Measurements from ENCODE around the gene NOTUM. TPM values are rescaled to one million over a fixed set of nuclear protein-coding genes. Genes with fewer than 3 reads are reported as not detected.

NOTUM gene
- total RNA-seq: not detected

DNA sequence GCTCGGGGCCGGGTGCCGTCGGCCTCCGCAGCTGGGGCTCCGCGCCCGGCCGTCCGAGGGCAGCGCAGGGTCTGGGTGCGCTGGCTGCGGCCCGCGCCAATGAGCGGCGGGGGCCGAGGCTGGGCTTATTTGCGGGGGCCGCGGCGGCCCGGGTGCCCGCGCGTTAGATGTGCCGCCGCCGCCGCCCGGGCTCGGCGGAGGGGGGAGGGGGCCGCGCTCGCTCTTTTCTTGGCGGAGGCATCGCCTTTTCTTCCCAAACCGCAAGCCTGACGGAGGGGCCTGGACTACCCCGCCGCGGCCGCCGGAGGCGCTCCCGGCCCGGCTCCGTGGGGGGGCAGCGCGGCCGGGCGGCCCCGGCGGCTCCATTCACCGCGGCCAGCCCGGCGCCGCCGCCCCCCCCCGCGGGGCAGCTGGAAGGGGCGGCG lies at the start of gene NOTUM:
NOTUM (minus strand) TSS at position 101 of the 425 bp plus-strand sequence. CDS start 278 bp downstream, outside the sequence.
- no peak for ATAC-seq

DNA sequence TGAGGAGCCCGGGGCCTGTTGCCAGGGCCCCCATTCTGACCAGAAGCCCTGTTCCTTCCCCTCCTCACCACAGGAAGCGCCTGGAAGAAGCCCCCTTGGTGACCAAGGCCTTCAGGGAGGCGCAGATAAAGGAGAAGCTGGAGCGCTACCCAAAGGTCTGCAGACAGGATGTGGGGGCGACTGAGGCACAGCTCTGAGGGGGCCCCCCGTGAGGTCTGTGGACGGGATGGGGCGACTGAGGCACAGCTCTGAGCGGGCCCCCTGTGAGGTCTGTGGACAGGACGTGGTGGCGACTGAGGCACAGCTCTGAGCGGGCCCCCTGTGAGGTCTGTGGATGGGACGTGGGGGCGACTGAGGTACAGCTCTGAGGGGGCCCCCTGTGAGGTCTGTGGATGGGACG lies 48.4 kb upstream of the NOTUM start:
- ATAC-seq: no peak

DNA sequence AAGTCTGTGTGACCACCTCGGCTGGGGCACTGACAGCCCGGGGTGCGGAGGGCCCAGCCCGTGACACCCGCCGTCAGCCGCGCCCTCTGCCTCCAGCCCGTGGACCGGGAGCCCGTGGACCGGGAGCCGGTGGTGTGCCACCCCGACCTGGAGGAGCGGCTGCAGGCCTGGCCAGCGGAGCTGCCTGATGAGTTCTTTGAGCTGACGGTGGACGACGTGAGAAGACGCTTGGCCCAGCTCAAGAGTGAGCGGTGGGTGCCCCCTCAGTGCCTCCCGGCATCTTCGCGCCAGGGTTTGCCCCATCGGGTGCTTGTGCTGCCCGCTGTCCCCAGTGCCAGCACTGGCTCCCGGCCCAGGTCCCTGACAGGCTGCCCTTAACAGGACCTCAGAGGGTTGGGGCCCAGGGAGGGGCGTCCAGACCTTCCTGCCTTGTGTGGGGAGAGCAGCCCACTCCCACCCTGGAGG lies 48.0 kb upstream of the NOTUM start:
- ATAC-seq: no peak

DNA sequence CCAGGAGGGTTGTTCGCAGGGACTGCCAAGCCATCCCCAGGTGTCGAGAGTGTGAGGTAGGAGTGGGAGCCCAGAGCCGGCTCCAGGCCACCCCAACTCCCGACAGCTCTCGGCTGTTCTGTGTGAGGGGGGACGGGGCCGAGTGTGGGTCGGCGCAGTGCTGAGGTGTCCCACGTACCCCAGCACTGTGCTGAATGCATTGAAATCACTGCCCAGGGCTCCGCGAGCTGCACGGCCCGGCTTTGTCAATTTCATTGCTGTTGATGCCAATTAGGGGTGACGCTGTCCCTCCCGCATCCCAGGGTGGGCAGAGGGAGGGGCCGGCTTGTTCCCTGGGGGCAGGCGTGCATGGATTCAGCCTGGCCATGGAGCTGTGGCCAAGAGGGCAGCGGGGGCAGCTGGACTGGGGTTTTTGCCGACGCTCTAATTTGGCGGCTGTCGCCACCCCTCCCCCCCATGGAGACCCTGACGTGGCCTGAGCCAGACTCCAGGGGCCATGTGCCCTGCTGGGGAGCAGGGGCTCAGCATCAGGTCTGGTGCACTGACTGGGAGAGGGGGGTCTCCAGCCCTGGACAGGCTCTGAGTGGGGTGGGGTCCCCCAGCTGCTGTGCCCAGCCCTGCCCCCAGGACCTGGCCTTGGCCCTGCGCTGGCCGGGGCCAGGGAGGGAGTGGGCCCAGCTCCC lies 47.4 kb upstream of the NOTUM start:
- no peak for ATAC-seq

DNA sequence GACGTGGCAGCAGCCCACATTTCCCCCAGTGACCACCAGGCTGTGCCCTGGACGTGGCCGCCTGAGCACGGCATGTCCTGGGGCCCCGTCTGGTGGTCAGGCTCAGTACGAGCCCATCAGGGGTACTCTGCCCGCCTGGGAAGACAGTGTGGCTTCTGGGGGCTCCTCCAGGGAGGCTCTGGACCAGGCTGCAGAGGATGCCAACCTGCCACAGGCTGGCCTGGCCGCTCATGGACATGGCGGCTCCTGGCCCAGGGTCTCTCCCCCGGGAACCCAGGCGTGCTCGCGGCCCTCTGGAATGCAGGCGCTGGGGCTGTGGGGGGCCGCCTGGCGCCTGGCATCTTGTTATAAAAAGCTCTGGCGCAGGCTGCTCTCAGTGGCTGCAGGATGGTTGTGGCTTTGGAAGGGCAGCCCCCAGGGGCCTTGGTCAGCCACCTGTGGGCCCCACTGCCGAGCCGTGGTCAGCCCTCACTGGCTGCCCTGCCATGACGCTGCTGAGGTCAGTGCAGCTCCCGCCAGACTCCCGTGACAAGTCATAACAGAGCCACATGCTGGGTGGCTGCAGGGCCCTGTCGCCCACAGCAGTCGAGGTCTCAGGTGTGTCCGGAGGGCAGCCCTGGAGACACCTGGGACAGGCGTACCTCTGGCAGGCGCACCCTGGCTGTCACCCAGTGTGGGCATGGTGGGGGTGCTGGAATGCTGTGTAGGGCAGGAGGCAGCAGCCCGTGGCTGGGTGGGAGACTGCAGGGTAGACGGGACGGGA lies 46.7 kb upstream of the NOTUM start:
- ATAC-seq: no peak

DNA sequence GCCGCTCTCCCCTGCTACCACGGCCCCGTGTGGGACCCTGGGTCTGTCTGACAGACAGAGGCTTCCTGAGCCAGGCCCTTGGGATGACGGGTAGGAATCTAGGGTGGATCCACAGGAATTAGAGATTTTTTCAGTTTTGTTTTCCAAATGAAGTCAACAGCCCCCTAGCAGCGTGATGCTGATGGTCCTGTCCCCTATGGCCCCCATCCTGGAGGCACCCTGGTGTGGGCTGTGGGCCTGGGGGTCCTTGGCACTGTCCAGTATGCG lies 46.2 kb upstream of the NOTUM start:
- ATAC-seq: no peak

DNA sequence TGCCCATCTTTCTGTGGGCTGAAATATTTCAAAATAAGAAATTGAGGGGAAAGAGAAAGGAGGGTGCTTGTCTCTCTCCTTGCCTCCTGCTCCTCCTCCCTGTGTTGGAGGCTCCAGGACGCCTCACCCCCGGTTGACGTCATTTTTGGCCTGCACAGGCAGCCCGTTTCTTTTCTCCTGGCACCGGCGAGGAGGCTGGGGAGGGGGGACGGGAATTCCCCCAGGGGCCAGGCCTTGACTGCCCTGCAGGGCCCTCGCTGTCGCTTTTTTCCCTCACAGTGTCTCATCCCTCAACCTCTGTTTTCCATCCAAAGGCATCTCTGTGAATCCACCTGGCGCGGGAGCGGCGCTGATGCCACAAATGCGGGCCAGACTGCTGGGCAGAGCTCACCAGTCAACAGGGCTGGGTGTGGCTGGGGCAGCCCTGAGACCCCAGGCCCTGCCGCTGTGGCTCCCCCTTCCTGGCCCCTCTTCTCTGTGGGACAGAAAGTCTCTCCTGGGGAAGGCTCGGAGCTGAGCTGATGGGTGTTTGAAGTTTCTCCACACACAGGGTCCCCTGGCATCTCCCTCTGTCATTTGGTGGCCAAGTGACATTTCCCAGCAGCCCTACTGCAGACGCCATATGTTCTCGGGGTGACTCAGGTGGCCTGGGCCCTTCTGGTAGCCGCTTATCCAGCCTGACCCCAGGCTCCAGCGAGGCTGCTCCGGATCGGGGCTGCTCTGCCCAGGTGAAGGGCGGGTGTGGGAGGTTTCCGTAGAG lies 45.7 kb upstream of the NOTUM start:
- ATAC-seq: no peak

DNA sequence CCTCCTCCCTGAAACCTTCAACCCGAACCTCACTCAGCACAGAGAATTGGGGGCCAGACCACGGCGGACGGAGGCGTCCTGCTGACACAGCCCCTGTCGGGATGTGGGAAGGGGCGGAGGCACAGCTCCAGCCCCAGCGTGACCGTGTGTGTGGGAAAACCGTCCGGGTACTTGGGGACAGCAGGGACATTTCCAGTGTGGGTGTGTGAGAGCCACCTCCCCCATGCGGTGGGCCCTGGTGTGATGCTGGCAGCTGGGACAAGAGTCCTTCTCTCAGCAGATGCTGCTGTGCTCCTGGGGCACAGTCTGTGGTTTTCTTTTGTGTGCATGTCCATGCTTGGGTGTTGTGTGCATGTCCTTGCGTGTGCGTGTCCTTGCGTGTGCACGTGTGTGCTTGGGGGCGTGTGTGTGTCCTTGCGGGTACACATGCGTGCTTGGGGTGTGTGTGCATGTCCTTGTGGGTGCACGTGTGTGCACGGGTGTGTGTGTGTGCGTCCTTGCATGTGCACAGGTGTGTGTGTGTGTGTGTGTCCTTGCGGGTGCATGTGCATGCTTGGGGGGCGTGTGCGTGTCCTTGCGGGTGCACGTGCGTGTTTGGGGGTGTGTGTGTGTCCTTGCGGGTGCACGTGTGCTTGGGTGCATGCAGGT lies 44.8 kb upstream of the NOTUM start:
- no peak for ATAC-seq

DNA sequence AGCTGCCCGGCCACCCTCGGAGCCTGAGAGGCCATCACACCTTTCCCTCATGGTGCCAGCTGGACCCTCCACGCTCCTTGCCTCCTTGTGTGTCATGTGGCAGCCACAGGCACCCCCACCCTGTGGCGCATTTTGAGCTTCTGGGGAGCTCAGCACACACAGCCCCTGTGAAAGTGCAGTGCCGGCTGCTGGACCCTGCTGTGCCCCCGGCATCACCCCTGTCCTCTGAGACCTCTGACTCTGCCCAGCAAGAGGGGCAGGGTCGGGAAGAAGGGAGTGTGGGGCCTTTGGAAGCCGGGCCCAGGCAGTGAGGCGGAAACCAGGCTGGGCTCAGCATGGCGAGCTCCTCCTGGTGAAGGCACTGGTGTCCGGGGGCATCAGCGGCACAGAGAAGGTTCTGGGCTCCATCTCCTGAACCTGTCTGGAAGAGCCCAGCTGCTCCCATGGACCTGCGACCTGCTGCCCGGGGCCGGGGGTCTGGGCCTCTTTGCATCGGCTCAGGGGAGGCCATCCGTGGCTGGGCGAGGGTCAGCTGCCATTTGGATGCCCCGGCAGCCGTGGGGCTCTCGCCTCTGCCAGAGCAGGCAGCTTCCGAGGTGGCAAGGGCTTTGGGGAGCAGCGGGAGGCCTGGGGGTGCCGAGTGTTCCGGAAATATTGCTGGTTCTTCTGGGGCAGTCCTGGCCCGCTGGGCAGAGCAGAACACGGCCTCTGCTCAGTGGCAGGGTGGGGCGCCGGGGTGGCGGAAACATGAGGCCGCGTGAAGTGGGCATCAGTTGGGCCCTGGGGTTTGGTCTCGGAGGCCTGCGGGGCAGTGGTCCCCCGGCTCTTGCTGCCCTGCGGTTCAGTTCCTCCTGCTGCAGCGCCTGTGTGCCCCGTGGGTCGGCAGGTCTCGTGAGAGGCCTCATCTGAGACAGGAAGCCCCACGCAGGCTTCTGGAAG lies 43.8 kb upstream of the NOTUM start:
- no peak for ATAC-seq

DNA sequence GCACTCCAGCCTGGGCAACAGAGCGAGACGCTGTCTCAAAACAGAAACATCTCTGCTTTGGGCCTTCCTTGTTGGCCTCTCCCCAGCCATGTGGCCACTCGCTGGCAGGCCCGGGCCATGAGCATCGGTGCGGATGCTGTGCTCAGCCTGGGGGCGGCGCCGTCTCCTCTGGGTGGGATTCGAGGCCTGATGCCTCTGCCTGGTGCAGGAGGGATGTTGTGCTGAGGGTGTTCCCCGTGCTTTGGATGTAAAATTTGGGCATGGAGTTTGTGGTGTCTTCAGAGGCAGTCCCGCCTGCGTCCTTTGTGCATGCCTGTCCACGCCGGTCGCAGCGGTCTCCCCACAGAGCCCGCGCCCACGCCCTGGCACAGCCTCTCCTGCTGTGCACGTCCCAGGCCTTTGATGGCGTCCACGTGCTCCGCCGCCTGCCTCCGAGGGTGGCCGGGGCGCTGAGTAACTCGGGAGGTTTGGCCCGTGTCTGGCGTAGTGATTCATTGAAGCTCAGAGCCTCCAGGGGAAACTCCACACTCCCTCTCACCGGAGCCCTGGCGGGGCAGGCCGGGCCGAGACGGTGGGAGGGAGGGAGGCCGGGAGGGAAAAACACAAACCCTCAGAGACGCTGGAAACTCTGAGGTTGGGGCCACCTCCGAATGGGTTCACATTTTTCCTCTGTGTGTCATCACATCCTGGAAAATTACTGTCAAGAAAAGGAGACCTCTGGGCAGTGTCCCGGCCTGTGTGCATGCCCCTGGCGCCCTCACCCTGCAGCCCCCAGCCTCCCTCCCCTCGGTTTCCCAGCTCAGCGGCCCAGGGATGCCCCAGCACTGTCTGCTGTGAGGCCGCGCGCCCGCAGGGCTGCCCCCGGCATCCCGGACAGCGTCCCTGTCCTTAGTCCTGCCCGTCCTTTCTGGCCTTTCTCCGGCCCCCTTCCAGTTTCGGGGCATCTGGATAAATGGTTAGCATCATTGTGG lies 42.7 kb upstream of the NOTUM start:
- ATAC-seq: peak; percentile 87

DNA sequence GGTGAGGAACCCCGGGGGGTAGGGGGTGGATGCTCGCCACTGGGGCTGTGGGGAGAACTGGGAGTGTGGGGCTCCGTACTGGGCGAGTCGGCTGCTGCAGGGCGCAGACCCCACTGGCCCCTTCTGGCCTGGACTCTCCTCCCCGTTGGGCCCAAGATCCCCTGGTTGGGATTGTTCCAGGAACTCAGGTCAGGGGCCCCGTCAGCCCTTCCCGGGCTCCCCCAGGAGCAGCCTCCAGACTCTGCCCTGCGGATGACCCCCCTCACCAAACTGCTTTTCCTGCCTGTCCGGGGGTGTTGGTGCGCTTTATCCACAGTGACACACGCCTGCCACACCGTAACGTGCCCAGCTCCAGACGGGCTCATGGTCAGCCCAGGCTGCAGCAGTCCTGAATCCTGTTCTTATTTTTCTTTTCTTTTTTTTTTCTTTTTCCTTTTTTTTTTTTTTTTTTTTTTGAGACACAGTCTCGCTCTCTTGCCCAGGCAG lies 40.6 kb upstream of the NOTUM start:
- ATAC-seq: no peak

DNA sequence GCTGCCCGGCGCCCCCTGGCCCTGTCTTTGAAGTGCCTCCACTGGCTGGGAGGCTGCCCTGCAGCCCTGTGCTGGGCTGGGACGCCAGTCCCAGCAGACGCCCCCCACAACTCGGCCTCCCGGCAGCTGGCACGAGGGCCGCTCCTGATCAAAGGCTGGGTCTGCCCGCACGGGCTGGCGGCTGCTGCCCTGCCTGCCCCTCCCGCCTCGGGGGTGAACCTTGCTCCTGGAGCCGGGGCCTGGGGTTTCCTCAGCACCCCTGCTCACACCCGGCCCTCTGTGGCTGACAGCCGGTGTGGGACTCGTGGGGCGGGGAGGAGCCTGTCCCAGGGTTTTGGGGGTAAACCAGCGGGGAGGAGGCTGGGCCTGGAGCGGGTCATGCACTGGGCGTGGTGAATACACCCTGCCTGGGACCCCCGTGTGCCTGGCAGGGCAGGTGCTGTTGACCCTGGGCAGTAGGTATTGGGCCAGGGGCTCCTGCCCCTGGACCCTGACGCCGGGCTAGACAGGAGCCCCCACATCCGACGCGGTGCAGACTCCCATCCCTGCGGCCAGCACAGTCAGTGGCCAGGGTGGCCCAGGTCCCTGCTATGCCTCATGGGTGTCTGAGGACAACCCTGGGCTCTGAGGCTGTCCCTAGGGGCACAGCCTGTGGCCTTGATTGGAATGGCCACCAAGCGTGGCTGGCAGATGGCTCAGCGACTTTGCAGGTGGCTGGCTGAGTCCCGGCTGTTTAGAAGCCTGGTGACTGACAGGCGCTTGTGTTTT lies 40.0 kb upstream of the NOTUM start:
- ATAC-seq: no peak

DNA sequence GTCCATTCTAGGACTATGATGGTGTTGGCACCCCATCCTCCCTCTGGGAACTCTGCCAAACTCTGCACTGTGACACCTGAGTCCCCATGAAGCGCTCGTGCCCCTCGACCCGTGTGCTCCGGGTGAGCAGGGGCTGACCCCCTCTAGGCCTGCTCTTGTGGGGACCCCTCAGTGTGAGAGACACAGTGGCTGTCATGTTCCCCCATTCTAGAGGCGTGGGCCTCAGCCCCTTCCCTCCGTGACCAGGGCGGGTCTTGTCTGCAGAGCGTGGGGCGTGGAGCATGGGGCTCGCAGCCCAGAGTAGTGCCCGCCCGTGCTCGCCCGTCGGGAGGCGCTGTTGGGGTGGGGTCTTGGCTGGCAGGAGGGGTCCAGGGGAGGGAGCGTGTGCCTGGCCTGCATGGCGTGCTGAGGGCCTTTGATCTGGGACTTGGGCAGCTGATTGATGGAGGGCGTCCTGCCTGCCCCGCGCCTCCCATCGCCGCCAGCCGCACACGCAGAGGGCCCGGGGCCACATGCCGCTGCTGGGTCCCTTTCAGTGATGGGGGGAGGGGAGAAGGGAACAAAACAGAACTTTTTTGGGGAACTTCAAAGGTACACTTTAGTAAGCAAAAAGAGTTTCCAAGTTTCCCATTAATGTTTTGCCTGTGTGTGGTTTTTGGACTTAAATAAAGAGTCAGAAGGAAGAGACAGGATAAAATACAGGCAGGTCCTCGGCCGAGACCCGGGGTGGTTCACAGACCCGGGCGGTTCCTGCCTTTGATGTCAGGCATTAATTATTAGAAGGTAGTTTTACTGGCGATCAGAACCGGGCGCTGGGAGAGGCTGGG lies 39.2 kb upstream of the NOTUM start:
- no peak for ATAC-seq

DNA sequence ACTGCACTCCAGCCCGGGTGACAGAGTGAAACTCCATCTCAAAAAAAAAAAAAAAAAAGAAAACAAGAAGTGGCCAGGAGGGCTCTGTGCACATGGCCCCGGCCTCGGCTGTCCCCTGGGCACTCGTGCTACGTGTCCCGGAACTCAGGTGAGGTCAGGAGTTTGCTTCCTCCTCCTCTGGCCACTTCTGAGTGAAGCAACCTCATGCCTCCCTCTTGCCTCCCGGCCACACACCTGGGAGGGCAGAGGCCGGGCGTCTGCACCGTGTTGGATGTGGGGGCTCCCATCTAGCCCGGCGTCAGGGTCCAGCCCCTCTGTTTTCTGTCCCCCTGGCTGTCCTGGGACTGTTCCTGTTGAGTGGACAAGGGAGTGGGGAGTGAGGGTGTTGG lies 38.6 kb upstream of the NOTUM start:
- no peak for ATAC-seq

DNA sequence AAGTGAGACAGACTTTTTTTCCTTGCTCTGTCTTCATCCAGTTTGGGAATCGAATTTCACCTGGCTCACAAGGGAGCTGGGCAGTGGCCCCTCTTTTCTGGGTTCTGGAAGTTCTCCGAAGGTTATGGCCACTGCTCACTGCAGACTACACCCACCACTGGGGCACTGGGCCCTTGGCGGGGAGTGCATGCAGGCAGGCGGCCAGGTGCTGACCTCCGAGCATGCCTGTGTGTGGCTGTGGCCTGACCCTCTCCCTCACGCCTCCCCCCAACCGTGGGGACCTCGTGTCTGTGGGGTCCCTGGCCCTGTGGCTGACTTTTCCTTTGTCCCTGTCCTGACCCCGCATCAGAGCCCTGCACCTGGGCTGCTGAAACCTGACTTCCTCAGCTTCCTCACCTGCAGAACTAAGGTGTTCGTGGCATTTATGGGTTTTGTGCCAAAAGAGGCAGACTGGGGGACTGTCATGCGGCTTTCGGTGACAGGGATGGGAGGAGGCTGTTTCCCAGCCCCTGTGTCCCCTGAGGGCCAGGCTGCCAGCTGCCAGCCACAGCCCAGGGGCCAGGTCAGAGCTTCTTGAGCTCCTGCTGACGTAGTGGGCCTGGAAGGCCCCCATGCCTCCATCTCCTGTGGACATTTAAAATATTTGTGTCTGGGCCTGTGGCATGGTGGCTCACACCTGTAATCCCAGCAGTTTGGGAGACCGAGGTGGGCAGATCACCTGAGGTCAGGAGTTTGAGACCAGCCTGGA lies 37.9 kb upstream of the NOTUM start:
- no peak for ATAC-seq

DNA sequence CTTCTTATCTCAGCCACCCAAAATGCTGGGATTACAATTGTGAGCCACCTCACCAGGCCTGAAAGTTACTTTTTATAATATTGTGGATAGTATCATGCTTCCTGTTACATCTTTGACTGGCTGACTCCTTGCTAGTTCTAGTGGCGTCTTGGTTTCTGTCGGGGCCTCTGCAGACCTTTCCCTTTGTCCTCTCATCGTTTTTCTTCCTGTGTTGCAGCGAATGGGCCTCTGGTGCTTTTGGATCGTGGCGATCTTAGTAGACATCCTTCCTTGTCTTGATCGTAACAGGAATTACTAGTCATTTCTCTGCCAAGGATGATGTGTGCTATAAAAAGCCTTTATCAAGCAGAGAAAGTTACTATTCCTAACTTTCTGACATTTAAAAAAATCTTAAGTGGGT lies 37.2 kb upstream of the NOTUM start:
- ATAC-seq: no peak

DNA sequence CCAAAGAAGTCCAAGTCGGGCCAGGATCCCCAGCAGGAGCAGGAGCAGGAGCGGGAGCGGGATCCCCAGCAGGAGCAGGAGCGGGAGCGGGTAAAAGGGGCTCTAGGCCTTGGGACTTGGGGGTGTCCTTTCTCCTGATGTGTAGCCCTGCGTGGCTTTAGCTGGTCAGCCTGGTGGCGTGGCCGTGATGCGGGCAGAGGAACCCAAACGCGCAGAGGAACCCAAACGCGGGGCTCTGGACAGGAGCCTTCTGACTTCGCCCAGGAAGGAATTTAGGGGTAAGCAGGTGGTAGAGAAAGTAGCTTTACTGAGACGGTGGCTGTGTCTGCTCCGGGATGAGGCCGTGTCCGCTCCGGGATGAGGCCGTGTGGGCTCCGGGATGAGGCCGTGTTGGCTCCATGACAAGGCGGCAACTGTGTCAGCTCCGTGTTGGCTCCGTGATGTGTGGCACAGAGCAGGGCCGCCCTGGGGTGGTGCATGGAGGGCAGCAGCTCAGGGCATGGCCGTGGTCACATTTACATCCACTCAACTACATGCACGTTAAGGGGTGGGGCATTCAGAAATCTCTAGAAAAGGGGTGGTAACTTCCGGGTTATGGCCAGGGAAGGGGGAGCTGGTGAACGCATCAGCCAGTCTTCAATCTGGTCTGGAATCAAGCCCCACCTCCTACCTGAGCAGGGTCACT lies 35.9 kb upstream of the NOTUM start:
- ATAC-seq: no peak

Measured in esophagus mucosa (tissue), 1 donor.